Tibial nerve (tissue), 4 donors: ENCODE data around the gene HMG20B. TPM values are rescaled to one million over a fixed set of nuclear protein-coding genes. Genes with fewer than 3 reads are reported as not detected.

Experiments used
- DNase-seq, 2 donors: peaks; one replicate each; pipeline ENCODE4 v3.0.0-alpha.2; 2019; ENCODE audit warnings: low spot score in 2 of 2
- H3K27ac ChIP-seq, 4 donors: fragments of 200-600 bp; sonication (generic) in 3 of 4; one replicate each; pipeline ENCODE4 v1.5.1; 2017 to 2019; ENCODE audit warnings: mild to moderate bottlenecking in 1 of 4
- H3K27me3 ChIP-seq, 2 donors: fragments of 200-600 bp; sonication (generic) in 1 of 2; one replicate each; pipeline versions ENCODE4 v1.5.1 to v1.6.0; 2017 to 2019
- H3K36me3 ChIP-seq, 3 donors: fragments of 200-600 bp; sonication (generic); one replicate each; pipeline ENCODE4 v1.5.1; 2018 to 2019
- H3K4me1 ChIP-seq, 4 donors: fragments of 200-600 bp; sonication (generic) in 3 of 4; one replicate each; pipeline ENCODE4 v1.5.1; 2017 to 2019
- H3K4me3 ChIP-seq, 4 donors: fragments of 200-600 bp; sonication (generic) in 3 of 4; one replicate each; pipeline ENCODE4 v1.5.1; 2017 to 2019; ENCODE audit warnings: mild to moderate bottlenecking in 1 of 4, moderate library complexity in 1 of 4
- H3K9me3 ChIP-seq, 4 donors: fragments of 200-600 bp; sonication (generic) in 3 of 4; one replicate each; pipeline ENCODE4 v1.5.1; 2017 to 2019
- CTCF ChIP-seq, 5 experiments: fragments of 200-600 bp in 3 of 5; fragments of 450-650 bp in 2 of 5; sonication (generic) in 3 of 5; IDR thresholded peaks; one replicate each; pipeline ENCODE4 v1.5.1; 2016 to 2019; ENCODE audit warnings: antibody characterized with exemption in 5 of 5, mild to moderate bottlenecking in 3 of 5, moderate library complexity in 2 of 5
- EP300 ChIP-seq, 2 donors: sonication (generic); formaldehyde crosslinking; IDR thresholded peaks; one replicate each; pipeline ENCODE4 v1.6.1; 2017; ENCODE audit warnings: antibody characterized with exemption in 2 of 2, mild to moderate bottlenecking in 1 of 2
- POLR2A ChIP-seq, 2 donors: fragments of 450-650 bp; IDR thresholded peaks; one replicate each; pipeline ENCODE4 v1.6.1; 2017; ENCODE audit warnings: antibody characterized with exemption in 2 of 2, mild to moderate bottlenecking in 2 of 2, moderate library complexity in 2 of 2
- WGBS, 2 donors: methylation state at CpG; one replicate each; pipeline ENCODE4 v1.1.5; 2018; 5-methylcytosine and 5-hydroxymethylcytosine counted together
- total RNA-seq, 4 donors: library from RNA; depleted of rRNA; stranded (reverse); fragments of >200 nt; gene quantifications; one replicate each; pipeline ENCODE4 v1.1.0, GENCODE V29; 2016

Gene HMG20B
- total RNA-seq, 4 donors from 2014 or later = 94.0 to 181 (median 153) TPM

GRCh38 chr19:3573858-3574637 is 1.3 kb downstream of the HMG20B start:
- WGBS, 2 donors = 56 to 60% methylated on average over 40 to 54 of the region's 55 CpGs
- Histone ChIP-seq H3K36me3 (peaks cover 0 to 33% (median 2%) of the 10 kb centered on the region in 3 donors), H3K27ac (peak overlapping the region in 3 of 4 donors; percentile 83 to 88 (median 86)), H3K9me3 (no peaks in the 10 kb centered on the region), H3K27me3 (no peaks in the 10 kb centered on the region), H3K4me1 (peaks cover 0 to 67% (median 23%) of the 10 kb centered on the region in 4 donors), H3K4me3 (peak overlapping the region; percentile 63 to 85 (median 70))
- DNase-seq = peak; percentile 71 to 75
- no peak for TF ChIP-seq EP300 (IDR thresholded peaks at IDR 0.05)
- TF ChIP-seq POLR2A (IDR thresholded peaks at IDR 0.05) = no peak
- TF ChIP-seq CTCF (IDR thresholded peaks at IDR 0.05) = no peak

- peaks cover 0 to 33% (median 2%) of the 10 kb centered on the region in 3 donors for H3K36me3 ChIP-seq
- H3K4me1 ChIP-seq = peaks cover 0 to 67% (median 24%) of the 10 kb centered on the region in 4 donors
- TF ChIP-seq CTCF (IDR thresholded peaks at IDR 0.05) (no peak), POLR2A (IDR thresholded peaks at IDR 0.05) (no peak), EP300 (IDR thresholded peaks at IDR 0.05) (no peak)
- WGBS, 2 donors = 88 to 90% methylated on average over 19 of the region's 19 CpGs
- no peaks in the 10 kb centered on the region for H3K27me3 ChIP-seq
- no peak overlapping the region for H3K4me3 ChIP-seq
- no peak overlapping the region for H3K27ac ChIP-seq
- no peaks in the 10 kb centered on the region for H3K9me3 ChIP-seq
- DNase-seq = no peak
These were observed 2.6 kb downstream of the HMG20B start for GRCh38 chr19:3575260-3575741.

- H3K4me3 ChIP-seq = peak overlapping the region in 3 of 4 donors; percentile 10 to 40 (median 26)
- H3K4me1 ChIP-seq = peaks cover 0 to 66% (median 20%) of the 10 kb centered on the region in 4 donors
- no peak for DNase-seq
- no peak for TF ChIP-seq EP300 (IDR thresholded peaks at IDR 0.05)
- no peak for TF ChIP-seq CTCF (IDR thresholded peaks at IDR 0.05)
- TF ChIP-seq POLR2A (IDR thresholded peaks at IDR 0.05) = no peak
- no peaks in the 10 kb centered on the region for H3K27me3 ChIP-seq
- peak overlapping the region in 3 of 4 donors; percentile 57 to 82 (median 80) for H3K27ac ChIP-seq
- peaks cover 0 to 33% (median 2%) of the 10 kb centered on the region in 3 donors for H3K36me3 ChIP-seq
- H3K9me3 ChIP-seq = no peaks in the 10 kb centered on the region
- WGBS, 2 donors = 77 to 81% methylated on average over 29 of the region's 29 CpGs
These were observed 3.4 kb downstream of the HMG20B start for GRCh38 chr19:3575949-3576673.

- DNase-seq = no peak
- WGBS, 2 donors = 42% methylated on average over 72 to 75 of the region's 78 CpGs
- no peaks in the 10 kb centered on the region for H3K27me3 ChIP-seq
- H3K27ac ChIP-seq = peak overlapping the region in 3 of 4 donors; percentile 57 to 82 (median 80)
- peaks cover 0 to 58% (median 17%) of the 10 kb centered on the region in 4 donors for H3K4me1 ChIP-seq
- no peaks in the 10 kb centered on the region for H3K9me3 ChIP-seq
- H3K4me3 ChIP-seq = peak overlapping the region in 3 of 4 donors; percentile 10 to 40 (median 26)
- peak in 1 of 2 donors; percentile 34 for TF ChIP-seq EP300 (IDR thresholded peaks at IDR 0.05)
- TF ChIP-seq CTCF (IDR thresholded peaks at IDR 0.05) = no peak
- peak in 1 of 2 donors; percentile 29 for TF ChIP-seq POLR2A (IDR thresholded peaks at IDR 0.05)
- peaks cover 0 to 33% (median 2%) of the 10 kb centered on the region in 3 donors for H3K36me3 ChIP-seq
These were observed 4.1 kb downstream of the HMG20B start for GRCh38 chr19:3576696-3577443.
